GM18507 (cell line): ENCODE results near the gene FBN1.

ENCODE experiments used
- DNase-seq: peaks from one replicate; pipeline ENCODE4 v3.0.0; 2011; ENCODE audit warnings: low read depth; ENCODE audit not compliant: insufficient read length; ENCODE audit errors: extremely low spot score
- FAIRE-seq: peaks from 2 replicates; lab custom pipeline; 2011; peaks lifted over from hg19 to GRCh38; lab: Jason Lieb, UNC

FBN1 gene

GRCh38 chr15:48653913-48654670, 8.6 kb upstream of the FBN1 start:
- FAIRE-seq = no peak
- no peak for DNase-seq

GRCh38 chr15:48653216-48653615, 7.7 kb upstream of the FBN1 start:
- FAIRE-seq (no peak), DNase-seq (no peak)

- no peak for FAIRE-seq
- no peak for DNase-seq
Measured at GRCh38 chr15:48652510-48653076, 7.1 kb upstream of the FBN1 start.

GRCh38 chr15:48650931-48651330, 5.4 kb upstream of the FBN1 start:
- no peak for FAIRE-seq
- no peak for DNase-seq

- DNase-seq (no peak), FAIRE-seq (no peak)
Measured at GRCh38 chr15:48647962-48648361, 2.5 kb upstream of the FBN1 start.

GRCh38 chr15:48646331-48646730, 822 bp upstream of the FBN1 start:
- DNase-seq = no peak
- no peak for FAIRE-seq

GRCh38 chr15:48644827-48645557, 517 bp downstream of the FBN1 start:
- peak; percentile 25 for DNase-seq

GRCh38 chr15:48644467-48644826, 1.1 kb downstream of the FBN1 start:
- FAIRE-seq = no peak
- no peak for DNase-seq

More at GRCh38 chr15:48644827-48645557, 517 bp downstream of the FBN1 start:
- FAIRE-seq = no peak

GRCh38 chr15:48643776-48644466, 1.6 kb downstream of the FBN1 start:
- DNase-seq (no peak), FAIRE-seq (peak; percentile 41)

- FAIRE-seq (no peak), DNase-seq (no peak)
Measured at GRCh38 chr15:48643206-48643605, 2.3 kb downstream of the FBN1 start.

- DNase-seq (no peak), FAIRE-seq (peak; percentile 62)
Measured at GRCh38 chr15:48642795-48643194, 2.7 kb downstream of the FBN1 start.

- DNase-seq (no peak), FAIRE-seq (peak; percentile 82)
Measured at GRCh38 chr15:48641416-48641815, 4.1 kb downstream of the FBN1 start.

- no peak for FAIRE-seq
- no peak for DNase-seq
Measured at GRCh38 chr15:48638963-48639362, 6.5 kb downstream of the FBN1 start.

GRCh38 chr15:48637639-48638038, 7.9 kb downstream of the FBN1 start:
- FAIRE-seq (no peak), DNase-seq (no peak)

- DNase-seq = no peak
- FAIRE-seq = no peak
Measured at GRCh38 chr15:48636511-48636910, 9.0 kb downstream of the FBN1 start.

GRCh38 chr15:48634893-48635292, 10.6 kb downstream of the FBN1 start:
- DNase-seq (no peak), FAIRE-seq (no peak)

GRCh38 chr15:48634096-48634495, 11.4 kb downstream of the FBN1 start:
- no peak for DNase-seq

GRCh38 chr15:48632651-48633050, 12.9 kb downstream of the FBN1 start:
- FAIRE-seq (no peak), DNase-seq (no peak)

More at GRCh38 chr15:48634096-48634495, 11.4 kb downstream of the FBN1 start:
- no peak for FAIRE-seq

GRCh38 chr15:48631176-48631770, 14.2 kb downstream of the FBN1 start:
- no peak for FAIRE-seq
- DNase-seq = no peak

GRCh38 chr15:48630245-48630644, 15.3 kb downstream of the FBN1 start:
- no peak for DNase-seq
- FAIRE-seq = no peak
